OCI-LY1 (cell line): ENCODE measurements around the gene GBX1.

Experiments used
- EZH2 ChIP-seq: fragments of 200-600 bp; sonication (generic), shearing (Covaris generic); IDR thresholded peaks from 2 replicates; pipeline ENCODE4 v1.8.0; 2017; ENCODE audit warnings: borderline replicate concordance, mixed run types, mild to moderate bottlenecking, antibody characterized with exemption, low read length, moderate library complexity, mixed read lengths
- TF ChIP-seq, protein P1 (sequence below): fragments of 200-600 bp; sonication (generic), shearing (Covaris generic); IDR thresholded peaks from 2 replicates; pipeline ENCODE4 v1.5.1; 2017; ENCODE audit warnings: mild to moderate bottlenecking, antibody characterized with exemption, low read length, moderate library complexity, mixed read lengths

DNA sequence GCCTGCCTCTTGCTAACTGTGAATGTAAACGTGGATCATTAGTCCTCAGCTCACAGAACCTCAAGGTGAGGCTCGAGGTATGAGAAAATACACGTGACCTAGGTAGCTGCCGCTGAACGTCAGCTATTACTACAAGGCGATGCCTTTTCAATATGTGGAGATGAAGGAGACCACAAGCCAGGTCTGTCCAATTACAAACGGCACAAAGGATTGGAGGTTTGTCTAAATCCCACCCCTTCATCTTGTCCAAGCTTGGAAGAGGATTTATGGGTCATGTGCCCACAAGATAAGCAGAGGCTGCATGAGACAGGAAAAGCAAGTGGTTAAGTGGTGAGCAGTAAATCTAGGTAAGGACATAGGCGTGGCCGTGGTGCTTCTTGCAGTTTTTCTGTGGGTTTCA lies 39.4 kb upstream of the GBX1 start:
- no peak for TF ChIP-seq EZH2
- TF ChIP-seq, protein P1, sequence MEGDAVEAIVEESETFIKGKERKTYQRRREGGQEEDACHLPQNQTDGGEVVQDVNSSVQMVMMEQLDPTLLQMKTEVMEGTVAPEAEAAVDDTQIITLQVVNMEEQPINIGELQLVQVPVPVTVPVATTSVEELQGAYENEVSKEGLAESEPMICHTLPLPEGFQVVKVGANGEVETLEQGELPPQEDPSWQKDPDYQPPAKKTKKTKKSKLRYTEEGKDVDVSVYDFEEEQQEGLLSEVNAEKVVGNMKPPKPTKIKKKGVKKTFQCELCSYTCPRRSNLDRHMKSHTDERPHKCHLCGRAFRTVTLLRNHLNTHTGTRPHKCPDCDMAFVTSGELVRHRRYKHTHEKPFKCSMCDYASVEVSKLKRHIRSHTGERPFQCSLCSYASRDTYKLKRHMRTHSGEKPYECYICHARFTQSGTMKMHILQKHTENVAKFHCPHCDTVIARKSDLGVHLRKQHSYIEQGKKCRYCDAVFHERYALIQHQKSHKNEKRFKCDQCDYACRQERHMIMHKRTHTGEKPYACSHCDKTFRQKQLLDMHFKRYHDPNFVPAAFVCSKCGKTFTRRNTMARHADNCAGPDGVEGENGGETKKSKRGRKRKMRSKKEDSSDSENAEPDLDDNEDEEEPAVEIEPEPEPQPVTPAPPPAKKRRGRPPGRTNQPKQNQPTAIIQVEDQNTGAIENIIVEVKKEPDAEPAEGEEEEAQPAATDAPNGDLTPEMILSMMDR = no peak
